ENCODE data around the gene NTN3. TPM values are rescaled to one million over a fixed set of nuclear protein-coding genes. Genes with fewer than 3 reads are reported as not detected.

The NTN3 gene
- total RNA-seq, 1 experiment from 2014 or later: not detected

- H3K4me3 Mint-ChIP-seq (ENCODE audit: unreplicated experiment): no peak overlapping the region
Observed at GRCh38 chr16:2469399-2470233, 1.5 kb upstream of the NTN3 start.

GRCh38 chr16:2470234-2470601 lies 879 bp upstream of the NTN3 start:
- intact Hi-C loops (cut with micrococcal nuclease): no loop called here
- ChIA-PET CTCF (interaction anchor here (0.7 to 0.9 kb wide), 3 partner anchors 40 to 54 kb away, joined by 3 to 7 read pairs (median 3); no protein-coding TSS in a partner anchor), POLR2A (interaction anchor here (0.7 to 1.9 kb wide), 2 partner anchors 40 to 233 kb away, joined by 3 to 9 read pairs; no protein-coding TSS in a partner anchor)
- H3K4me1 Mint-ChIP-seq (ENCODE audit: insufficient read depth, unreplicated experiment): peaks cover 4% of the 10 kb centered on the region
- no peaks in the 10 kb centered on the region for H3K36me3 Mint-ChIP-seq (ENCODE audit: insufficient read depth, unreplicated experiment)
- no peak for TF ChIP-seq CTCF (IDR thresholded peaks at IDR 0.05; ENCODE audit: unreplicated experiment)
- DNase-seq (ENCODE audit: unreplicated experiment): no peak
- H3K9me3 Mint-ChIP-seq (ENCODE audit: unreplicated experiment): no peaks in the 10 kb centered on the region
- no peaks in the 10 kb centered on the region for H3K27me3 Mint-ChIP-seq (ENCODE audit: insufficient read depth, unreplicated experiment)
- H3K4me3 Mint-ChIP-seq (ENCODE audit: unreplicated experiment): no peak overlapping the region
- no TSS peak for BruUV-seq (replicated peaks)
- H3K27ac Mint-ChIP-seq (ENCODE audit: low read depth, unreplicated experiment): no peak overlapping the region

More at GRCh38 chr16:2469399-2470233, 1.5 kb upstream of the NTN3 start:
- ChIA-PET POLR2A (interaction anchor here (0.6 to 1.9 kb wide), 5 partner anchors 15 to 201 kb away, joined by 3 to 9 read pairs (median 3); no protein-coding TSS in a partner anchor), CTCF (interaction anchor here (0.7 to 1.1 kb wide), 4 partner anchors 39 to 55 kb away, joined by 3 to 7 read pairs (median 3); no protein-coding TSS in a partner anchor)
- Mint-ChIP-seq H3K4me1 (ENCODE audit: insufficient read depth, unreplicated experiment) (peaks cover 4% of the 10 kb centered on the region), H3K36me3 (ENCODE audit: insufficient read depth, unreplicated experiment) (no peaks in the 10 kb centered on the region), H3K27me3 (ENCODE audit: insufficient read depth, unreplicated experiment) (no peaks in the 10 kb centered on the region), H3K9me3 (ENCODE audit: unreplicated experiment) (no peaks in the 10 kb centered on the region), H3K27ac (ENCODE audit: low read depth, unreplicated experiment) (no peak overlapping the region)
- no peak for DNase-seq (ENCODE audit: unreplicated experiment)
- intact Hi-C loops (cut with micrococcal nuclease): no loop called here
- no peak for TF ChIP-seq CTCF (IDR thresholded peaks at IDR 0.05; ENCODE audit: unreplicated experiment)
- BruUV-seq (replicated peaks): no TSS peak

GRCh38 chr16:2470603-2471015 lies 488 bp upstream of the NTN3 start:
- H3K4me3 Mint-ChIP-seq (ENCODE audit: unreplicated experiment): no peak overlapping the region
- TF ChIP-seq CTCF (IDR thresholded peaks at IDR 0.05; ENCODE audit: unreplicated experiment): no peak
- H3K27ac Mint-ChIP-seq (ENCODE audit: low read depth, unreplicated experiment): no peak overlapping the region
- H3K36me3 Mint-ChIP-seq (ENCODE audit: insufficient read depth, unreplicated experiment): no peaks in the 10 kb centered on the region
- H3K27me3 Mint-ChIP-seq (ENCODE audit: insufficient read depth, unreplicated experiment): no peaks in the 10 kb centered on the region
- peak; percentile 53 for DNase-seq (ENCODE audit: unreplicated experiment)
- CTCF ChIA-PET: interaction anchor here (0.7 to 0.9 kb wide), 3 partner anchors 40 to 54 kb away, joined by 3 to 7 read pairs (median 3); no protein-coding TSS in a partner anchor
- no TSS peak for BruUV-seq (replicated peaks)
- H3K9me3 Mint-ChIP-seq (ENCODE audit: unreplicated experiment): no peaks in the 10 kb centered on the region
- H3K4me1 Mint-ChIP-seq (ENCODE audit: insufficient read depth, unreplicated experiment): peaks cover 4% of the 10 kb centered on the region
- POLR2A ChIA-PET: interaction anchor here (0.7 to 1.9 kb wide), 2 partner anchors 40 to 234 kb away, joined by 3 to 9 read pairs; no protein-coding TSS in a partner anchor
- intact Hi-C loops (cut with micrococcal nuclease): no loop called here
